K562 (cell line): ENCODE measurements around the gene BFSP1. TPM values are rescaled to one million over a fixed set of nuclear protein-coding genes. Genes with fewer than 3 reads are reported as not detected.

Experiments used
- BACH1 ChIP-seq: fragments of 200-800 bp; sonication (Bioruptor generic); IDR thresholded peaks from 2 replicates; pipeline ENCODE4 v1.6.1; 2016; ENCODE audit warnings: missing genetic modification characterization, missing compliant biosample characterization
- MAFG ChIP-seq: fragments of 450-650 bp; conservative IDR thresholded peaks from 2 replicates; pipeline ENCODE4 v1.6.1; 2016; ENCODE audit warnings: missing genetic modification characterization, missing compliant biosample characterization
- NFIX ChIP-seq: fragments of 250-450 bp; sonication (Bioruptor Pico); IDR thresholded peaks from 2 replicates; pipeline ENCODE4 v1.4.0; 2020; ENCODE audit warnings: low read depth, mild to moderate bottlenecking, moderate library complexity
- RBM14 ChIP-seq: fragments of 200-400 bp; formaldehyde crosslinking; IDR thresholded peaks from 2 replicates; pipeline ENCODE4 v1.6.1; 2018; ENCODE audit warnings: low read depth, mild to moderate bottlenecking, low read length, moderate library complexity, borderline replicate concordance; ENCODE audit not compliant: insufficient read depth
- ZNF174 ChIP-seq: fragments of 250-450 bp; sonication (Bioruptor Pico); IDR thresholded peaks from 2 replicates; pipeline ENCODE4 v1.4.0; 2020; ENCODE audit warnings: mild to moderate bottlenecking
- ZNF586 ChIP-seq: fragments of 450-650 bp; formaldehyde crosslinking; conservative IDR thresholded peaks from 2 replicates; pipeline ENCODE4 v1.4.0; 2020; ENCODE audit warnings: mild to moderate bottlenecking, moderate library complexity
- ZSCAN32 ChIP-seq: fragments of 450-650 bp; formaldehyde crosslinking; IDR thresholded peaks from 2 replicates; pipeline ENCODE4 v1.4.0; 2020; ENCODE audit warnings: mild to moderate bottlenecking, moderate library complexity
- polyA plus RNA-seq, 8 experiments: library from polyadenylated mRNA; depleted of rRNA in 4 of 8; stranded (reverse) in 5 of 8; unstranded in 3 of 8; fragments of >200 nt; fragmentation: Nextera tagmentation in 2 of 8; fragmentation: Illumina TruSeq in 1 of 8; extraction: Ambion mirVana in 2 of 8; extraction: Trizol in 1 of 8; gene quantifications; 2 replicates each; pipeline versions ENCODE4 v1.2.1 to v1.2.3, GENCODE V29; 2011 to 2014; ENCODE audit warnings: inconsistent platforms in 1 of 8, missing spikeins in 1 of 8
- total RNA-seq, 7 experiments: library from RNA; depleted of rRNA in 6 of 7; stranded (reverse); fragments of >200 nt in 6 of 7; fragmentation: Illumina TruSeq in 2 of 7; extraction: Trizol in 2 of 7; gene quantifications; 2 replicates each; pipeline versions ENCODE4 v1.2.1 to v1.2.3, GENCODE V29; 2011 to 2021; ENCODE audit warnings: low replicate concordance in 1 of 7
- TF ChIP-seq, protein P1 (sequence below), 3 experiments: fragments of 200-800 bp in 1 of 3; fragments of 250-450 bp in 1 of 3; fragments of 450-650 bp in 1 of 3; sonication (Bioruptor Pico) in 1 of 3; sonication (Bioruptor generic) in 1 of 3; formaldehyde crosslinking in 1 of 3; IDR thresholded peaks; 2 replicates each; pipeline versions ENCODE4 v1.6.1 to v1.8.0; 2016 to 2022; ENCODE audit warnings: mild to moderate bottlenecking in 2 of 3, missing genetic modification characterization in 2 of 3, missing compliant biosample characterization in 1 of 3, moderate library complexity in 1 of 3
- TF ChIP-seq, protein P2 (sequence below): fragments of 450-650 bp; formaldehyde crosslinking; IDR thresholded peaks from 2 replicates; pipeline ENCODE4 v1.4.0; 2022; ENCODE audit warnings: mild to moderate bottlenecking, moderate library complexity
- TF ChIP-seq, protein P3 (sequence below): sonication (generic); formaldehyde crosslinking; IDR thresholded peaks from 2 replicates; pipeline ENCODE4 v1.8.1; 2023; ENCODE audit warnings: missing genetic modification reagents, mild to moderate bottlenecking, borderline replicate concordance
- TF ChIP-seq, protein P4 (sequence below): fragments of 250-450 bp; sonication (Bioruptor Pico); IDR thresholded peaks from 2 replicates; pipeline ENCODE4 v1.8.0; 2022; ENCODE audit warnings: moderate library complexity, mild to moderate bottlenecking, inconsistent platforms

The BFSP1 gene
- total and polyA plus RNA-seq, 9 of the 15 experiments (the other 6 are each of a cell fraction or from before 2014, with no cell fraction given) = 0.09 to 0.86 (median 0.40) TPM

DNA sequence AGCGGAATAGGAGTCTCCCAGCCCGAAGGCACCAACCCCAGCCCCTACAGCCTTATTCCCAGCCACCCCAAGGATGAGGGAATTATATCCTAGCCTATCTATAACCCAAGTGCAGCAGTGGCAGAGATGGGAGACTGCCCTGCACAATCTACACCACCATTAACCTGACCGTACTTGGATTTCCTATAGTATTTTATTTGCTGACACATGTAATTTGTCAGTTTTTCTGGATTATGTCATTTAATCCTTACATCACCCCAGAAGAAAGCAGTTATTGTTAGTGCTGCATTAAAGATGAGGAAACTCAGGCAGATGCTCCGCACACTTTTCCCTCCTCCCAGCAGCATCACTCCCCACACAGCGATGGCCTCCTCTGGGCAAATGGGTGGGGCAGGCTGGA is 6.0 kb downstream of the BFSP1 start (continued):
- peak; percentile 70 for TF ChIP-seq MAFG (tag)
- no peak for TF ChIP-seq NFIX
- TF ChIP-seq, protein P1, sequence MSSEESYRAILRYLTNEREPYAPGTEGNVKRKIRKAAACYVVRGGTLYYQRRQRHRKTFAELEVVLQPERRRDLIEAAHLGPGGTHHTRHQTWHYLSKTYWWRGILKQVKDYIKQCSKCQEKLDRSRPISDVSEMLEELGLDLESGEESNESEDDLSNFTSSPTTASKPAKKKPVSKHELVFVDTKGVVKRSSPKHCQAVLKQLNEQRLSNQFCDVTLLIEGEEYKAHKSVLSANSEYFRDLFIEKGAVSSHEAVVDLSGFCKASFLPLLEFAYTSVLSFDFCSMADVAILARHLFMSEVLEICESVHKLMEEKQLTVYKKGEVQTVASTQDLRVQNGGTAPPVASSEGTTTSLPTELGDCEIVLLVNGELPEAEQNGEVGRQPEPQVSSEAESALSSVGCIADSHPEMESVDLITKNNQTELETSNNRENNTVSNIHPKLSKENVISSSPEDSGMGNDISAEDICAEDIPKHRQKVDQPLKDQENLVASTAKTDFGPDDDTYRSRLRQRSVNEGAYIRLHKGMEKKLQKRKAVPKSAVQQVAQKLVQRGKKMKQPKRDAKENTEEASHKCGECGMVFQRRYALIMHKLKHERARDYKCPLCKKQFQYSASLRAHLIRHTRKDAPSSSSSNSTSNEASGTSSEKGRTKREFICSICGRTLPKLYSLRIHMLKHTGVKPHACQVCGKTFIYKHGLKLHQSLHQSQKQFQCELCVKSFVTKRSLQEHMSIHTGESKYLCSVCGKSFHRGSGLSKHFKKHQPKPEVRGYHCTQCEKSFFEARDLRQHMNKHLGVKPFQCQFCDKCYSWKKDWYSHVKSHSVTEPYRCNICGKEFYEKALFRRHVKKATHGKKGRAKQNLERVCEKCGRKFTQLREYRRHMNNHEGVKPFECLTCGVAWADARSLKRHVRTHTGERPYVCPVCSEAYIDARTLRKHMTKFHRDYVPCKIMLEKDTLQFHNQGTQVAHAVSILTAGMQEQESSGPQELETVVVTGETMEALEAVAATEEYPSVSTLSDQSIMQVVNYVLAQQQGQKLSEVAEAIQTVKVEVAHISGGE (CRISPR knock-in tag; IDR thresholded peaks at IDR 0.05) = no peak
- no peak for TF ChIP-seq BACH1 (tag)
- no peak for TF ChIP-seq ZNF586 (CRISPR knock-in tag)
- TF ChIP-seq ZNF174 (CRISPR knock-in tag) = no peak
- TF ChIP-seq RBM14 = no peak
- TF ChIP-seq, protein P2, sequence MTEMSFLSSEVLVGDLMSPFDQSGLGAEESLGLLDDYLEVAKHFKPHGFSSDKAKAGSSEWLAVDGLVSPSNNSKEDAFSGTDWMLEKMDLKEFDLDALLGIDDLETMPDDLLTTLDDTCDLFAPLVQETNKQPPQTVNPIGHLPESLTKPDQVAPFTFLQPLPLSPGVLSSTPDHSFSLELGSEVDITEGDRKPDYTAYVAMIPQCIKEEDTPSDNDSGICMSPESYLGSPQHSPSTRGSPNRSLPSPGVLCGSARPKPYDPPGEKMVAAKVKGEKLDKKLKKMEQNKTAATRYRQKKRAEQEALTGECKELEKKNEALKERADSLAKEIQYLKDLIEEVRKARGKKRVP (CRISPR knock-in tag) = no peak
- TF ChIP-seq, protein P3, sequence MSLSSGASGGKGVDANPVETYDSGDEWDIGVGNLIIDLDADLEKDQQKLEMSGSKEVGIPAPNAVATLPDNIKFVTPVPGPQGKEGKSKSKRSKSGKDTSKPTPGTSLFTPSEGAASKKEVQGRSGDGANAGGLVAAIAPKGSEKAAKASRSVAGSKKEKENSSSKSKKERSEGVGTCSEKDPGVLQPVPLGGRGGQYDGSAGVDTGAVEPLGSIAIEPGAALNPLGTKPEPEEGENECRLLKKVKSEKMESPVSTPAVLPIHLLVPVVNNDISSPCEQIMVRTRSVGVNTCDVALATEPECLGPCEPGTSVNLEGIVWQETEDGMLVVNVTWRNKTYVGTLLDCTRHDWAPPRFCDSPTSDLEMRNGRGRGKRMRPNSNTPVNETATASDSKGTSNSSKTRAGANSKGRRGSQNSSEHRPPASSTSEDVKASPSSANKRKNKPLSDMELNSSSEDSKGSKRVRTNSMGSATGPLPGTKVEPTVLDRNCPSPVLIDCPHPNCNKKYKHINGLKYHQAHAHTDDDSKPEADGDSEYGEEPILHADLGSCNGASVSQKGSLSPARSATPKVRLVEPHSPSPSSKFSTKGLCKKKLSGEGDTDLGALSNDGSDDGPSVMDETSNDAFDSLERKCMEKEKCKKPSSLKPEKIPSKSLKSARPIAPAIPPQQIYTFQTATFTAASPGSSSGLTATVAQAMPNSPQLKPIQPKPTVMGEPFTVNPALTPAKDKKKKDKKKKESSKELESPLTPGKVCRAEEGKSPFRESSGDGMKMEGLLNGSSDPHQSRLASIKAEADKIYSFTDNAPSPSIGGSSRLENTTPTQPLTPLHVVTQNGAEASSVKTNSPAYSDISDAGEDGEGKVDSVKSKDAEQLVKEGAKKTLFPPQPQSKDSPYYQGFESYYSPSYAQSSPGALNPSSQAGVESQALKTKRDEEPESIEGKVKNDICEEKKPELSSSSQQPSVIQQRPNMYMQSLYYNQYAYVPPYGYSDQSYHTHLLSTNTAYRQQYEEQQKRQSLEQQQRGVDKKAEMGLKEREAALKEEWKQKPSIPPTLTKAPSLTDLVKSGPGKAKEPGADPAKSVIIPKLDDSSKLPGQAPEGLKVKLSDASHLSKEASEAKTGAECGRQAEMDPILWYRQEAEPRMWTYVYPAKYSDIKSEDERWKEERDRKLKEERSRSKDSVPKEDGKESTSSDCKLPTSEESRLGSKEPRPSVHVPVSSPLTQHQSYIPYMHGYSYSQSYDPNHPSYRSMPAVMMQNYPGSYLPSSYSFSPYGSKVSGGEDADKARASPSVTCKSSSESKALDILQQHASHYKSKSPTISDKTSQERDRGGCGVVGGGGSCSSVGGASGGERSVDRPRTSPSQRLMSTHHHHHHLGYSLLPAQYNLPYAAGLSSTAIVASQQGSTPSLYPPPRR (CRISPR knock-in tag) = no peak
- TF ChIP-seq, protein P4, sequence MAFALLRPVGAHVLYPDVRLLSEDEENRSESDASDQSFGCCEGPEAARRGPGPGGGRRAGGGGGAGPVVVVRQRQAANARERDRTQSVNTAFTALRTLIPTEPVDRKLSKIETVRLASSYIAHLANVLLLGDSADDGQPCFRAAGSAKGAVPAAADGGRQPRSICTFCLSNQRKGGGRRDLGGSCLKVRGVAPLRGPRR = no peak
- no peak for TF ChIP-seq ZSCAN32 (CRISPR knock-in tag)
